ENCODE results near the gene EDEM1.

Gene EDEM1

GRCh38 chr3:5214352-5214751 is 26.8 kb downstream of the EDEM1 start:
- H3K27me3 ChIP-seq (replicated peaks; ENCODE audit: control insufficient read depth, insufficient read depth, low read length, poor library complexity, severe bottlenecking): no peaks in the 10 kb centered on the region
- no peaks in the 10 kb centered on the region for H3K9me3 ChIP-seq (ENCODE audit: control insufficient read depth, low read length)
- H3K4me1 ChIP-seq (ENCODE audit: control insufficient read depth, insufficient read depth, low read length, poor library complexity, severe bottlenecking): no peaks in the 10 kb centered on the region
- H3K27ac ChIP-seq (ENCODE audit: insufficient read depth, low read length, poor library complexity, severe bottlenecking): no peak overlapping the region
- no peak overlapping the region for H3K4me3 ChIP-seq (ENCODE audit: insufficient read depth, low read depth, low read length, poor library complexity, severe bottlenecking)
- H3K36me3 ChIP-seq (ENCODE audit: control insufficient read depth, insufficient read depth, low read length): peaks cover 90% of the 10 kb centered on the region
- DNase-seq: no peak

- Histone ChIP-seq H3K36me3 (ENCODE audit: control insufficient read depth, insufficient read depth, low read length) (peaks cover 57% of the 10 kb centered on the region), H3K27ac (ENCODE audit: insufficient read depth, low read length, poor library complexity, severe bottlenecking) (no peak overlapping the region), H3K4me1 (ENCODE audit: control insufficient read depth, insufficient read depth, low read length, poor library complexity, severe bottlenecking) (no peaks in the 10 kb centered on the region), H3K4me3 (ENCODE audit: insufficient read depth, low read depth, low read length, poor library complexity, severe bottlenecking) (no peak overlapping the region), H3K27me3 (replicated peaks; ENCODE audit: control insufficient read depth, insufficient read depth, low read length, poor library complexity, severe bottlenecking) (no peaks in the 10 kb centered on the region), H3K9me3 (ENCODE audit: control insufficient read depth, low read length) (no peaks in the 10 kb centered on the region)
- no peak for DNase-seq
Measured at GRCh38 chr3:5217824-5218595, 30.5 kb downstream of the EDEM1 start.

- Histone ChIP-seq H3K4me1 (ENCODE audit: control insufficient read depth, insufficient read depth, low read length, poor library complexity, severe bottlenecking) (no peaks in the 10 kb centered on the region), H3K9me3 (ENCODE audit: control insufficient read depth, low read length) (no peaks in the 10 kb centered on the region), H3K4me3 (ENCODE audit: insufficient read depth, low read depth, low read length, poor library complexity, severe bottlenecking) (no peak overlapping the region), H3K27ac (ENCODE audit: insufficient read depth, low read length, poor library complexity, severe bottlenecking) (no peak overlapping the region), H3K36me3 (ENCODE audit: control insufficient read depth, insufficient read depth, low read length) (peaks cover 49% of the 10 kb centered on the region), H3K27me3 (replicated peaks; ENCODE audit: control insufficient read depth, insufficient read depth, low read length, poor library complexity, severe bottlenecking) (no peaks in the 10 kb centered on the region)
- no peak for DNase-seq
Measured at GRCh38 chr3:5218815-5219214, 31.3 kb downstream of the EDEM1 start.

GRCh38 chr3:5219216-5219615 is 31.7 kb downstream of the EDEM1 start:
- DNase-seq: no peak
- H3K36me3 ChIP-seq (ENCODE audit: control insufficient read depth, insufficient read depth, low read length): peaks cover 45% of the 10 kb centered on the region

GRCh38 chr3:5220193-5220592 is 32.7 kb downstream of the EDEM1 start:
- Histone ChIP-seq H3K4me3 (ENCODE audit: insufficient read depth, low read depth, low read length, poor library complexity, severe bottlenecking) (no peak overlapping the region), H3K27ac (ENCODE audit: insufficient read depth, low read length, poor library complexity, severe bottlenecking) (no peak overlapping the region), H3K4me1 (ENCODE audit: control insufficient read depth, insufficient read depth, low read length, poor library complexity, severe bottlenecking) (no peaks in the 10 kb centered on the region), H3K36me3 (ENCODE audit: control insufficient read depth, insufficient read depth, low read length) (peaks cover 36% of the 10 kb centered on the region), H3K27me3 (replicated peaks; ENCODE audit: control insufficient read depth, insufficient read depth, low read length, poor library complexity, severe bottlenecking) (no peaks in the 10 kb centered on the region), H3K9me3 (ENCODE audit: control insufficient read depth, low read length) (no peaks in the 10 kb centered on the region)
- no peak for DNase-seq

More at GRCh38 chr3:5219216-5219615, 31.7 kb downstream of the EDEM1 start:
- Histone ChIP-seq H3K27ac (ENCODE audit: insufficient read depth, low read length, poor library complexity, severe bottlenecking) (no peak overlapping the region), H3K27me3 (replicated peaks; ENCODE audit: control insufficient read depth, insufficient read depth, low read length, poor library complexity, severe bottlenecking) (no peaks in the 10 kb centered on the region), H3K9me3 (ENCODE audit: control insufficient read depth, low read length) (no peaks in the 10 kb centered on the region), H3K4me1 (ENCODE audit: control insufficient read depth, insufficient read depth, low read length, poor library complexity, severe bottlenecking) (no peaks in the 10 kb centered on the region), H3K4me3 (ENCODE audit: insufficient read depth, low read depth, low read length, poor library complexity, severe bottlenecking) (no peak overlapping the region)

- peaks cover 29% of the 10 kb centered on the region for H3K36me3 ChIP-seq (ENCODE audit: control insufficient read depth, insufficient read depth, low read length)
- H3K27ac ChIP-seq (ENCODE audit: insufficient read depth, low read length, poor library complexity, severe bottlenecking): no peak overlapping the region
- DNase-seq: no peak
Measured at GRCh38 chr3:5220667-5221431, 33.3 kb downstream of the EDEM1 start.

GRCh38 chr3:5221701-5222100 is 34.2 kb downstream of the EDEM1 start:
- DNase-seq: no peak
- no peak overlapping the region for H3K4me3 ChIP-seq (ENCODE audit: insufficient read depth, low read depth, low read length, poor library complexity, severe bottlenecking)
- no peaks in the 10 kb centered on the region for H3K9me3 ChIP-seq (ENCODE audit: control insufficient read depth, low read length)
- peaks cover 22% of the 10 kb centered on the region for H3K36me3 ChIP-seq (ENCODE audit: control insufficient read depth, insufficient read depth, low read length)
- no peak overlapping the region for H3K27ac ChIP-seq (ENCODE audit: insufficient read depth, low read length, poor library complexity, severe bottlenecking)
- H3K27me3 ChIP-seq (replicated peaks; ENCODE audit: control insufficient read depth, insufficient read depth, low read length, poor library complexity, severe bottlenecking): no peaks in the 10 kb centered on the region
- H3K4me1 ChIP-seq (ENCODE audit: control insufficient read depth, insufficient read depth, low read length, poor library complexity, severe bottlenecking): no peaks in the 10 kb centered on the region

More at GRCh38 chr3:5220667-5221431, 33.3 kb downstream of the EDEM1 start:
- Histone ChIP-seq H3K4me3 (ENCODE audit: insufficient read depth, low read depth, low read length, poor library complexity, severe bottlenecking) (no peak overlapping the region), H3K4me1 (ENCODE audit: control insufficient read depth, insufficient read depth, low read length, poor library complexity, severe bottlenecking) (no peaks in the 10 kb centered on the region), H3K27me3 (replicated peaks; ENCODE audit: control insufficient read depth, insufficient read depth, low read length, poor library complexity, severe bottlenecking) (no peaks in the 10 kb centered on the region), H3K9me3 (ENCODE audit: control insufficient read depth, low read length) (no peaks in the 10 kb centered on the region)

GRCh38 chr3:5222283-5223005 is 34.9 kb downstream of the EDEM1 start:
- Histone ChIP-seq H3K4me3 (ENCODE audit: insufficient read depth, low read depth, low read length, poor library complexity, severe bottlenecking) (no peak overlapping the region), H3K27me3 (replicated peaks; ENCODE audit: control insufficient read depth, insufficient read depth, low read length, poor library complexity, severe bottlenecking) (no peaks in the 10 kb centered on the region), H3K9me3 (ENCODE audit: control insufficient read depth, low read length) (no peaks in the 10 kb centered on the region), H3K4me1 (ENCODE audit: control insufficient read depth, insufficient read depth, low read length, poor library complexity, severe bottlenecking) (no peaks in the 10 kb centered on the region), H3K36me3 (ENCODE audit: control insufficient read depth, insufficient read depth, low read length) (peaks cover 17% of the 10 kb centered on the region), H3K27ac (ENCODE audit: insufficient read depth, low read length, poor library complexity, severe bottlenecking) (no peak overlapping the region)
- DNase-seq: no peak

GRCh38 chr3:5226783-5227182 is 39.3 kb downstream of the EDEM1 start:
- H3K9me3 ChIP-seq (ENCODE audit: control insufficient read depth, low read length): no peaks in the 10 kb centered on the region
- H3K36me3 ChIP-seq (ENCODE audit: control insufficient read depth, insufficient read depth, low read length): no peaks in the 10 kb centered on the region
- H3K27ac ChIP-seq (ENCODE audit: insufficient read depth, low read length, poor library complexity, severe bottlenecking): no peak overlapping the region
- no peaks in the 10 kb centered on the region for H3K4me1 ChIP-seq (ENCODE audit: control insufficient read depth, insufficient read depth, low read length, poor library complexity, severe bottlenecking)
- DNase-seq: no peak
- no peak overlapping the region for H3K4me3 ChIP-seq (ENCODE audit: insufficient read depth, low read depth, low read length, poor library complexity, severe bottlenecking)
- no peaks in the 10 kb centered on the region for H3K27me3 ChIP-seq (replicated peaks; ENCODE audit: control insufficient read depth, insufficient read depth, low read length, poor library complexity, severe bottlenecking)

- H3K27ac ChIP-seq (ENCODE audit: insufficient read depth, low read length, poor library complexity, severe bottlenecking): no peak overlapping the region
- no peak for DNase-seq
- no peaks in the 10 kb centered on the region for H3K4me1 ChIP-seq (ENCODE audit: control insufficient read depth, insufficient read depth, low read length, poor library complexity, severe bottlenecking)
- H3K9me3 ChIP-seq (ENCODE audit: control insufficient read depth, low read length): no peaks in the 10 kb centered on the region
- H3K36me3 ChIP-seq (ENCODE audit: control insufficient read depth, insufficient read depth, low read length): no peaks in the 10 kb centered on the region
- H3K4me3 ChIP-seq (ENCODE audit: insufficient read depth, low read depth, low read length, poor library complexity, severe bottlenecking): no peak overlapping the region
- H3K27me3 ChIP-seq (replicated peaks; ENCODE audit: control insufficient read depth, insufficient read depth, low read length, poor library complexity, severe bottlenecking): no peaks in the 10 kb centered on the region
Measured at GRCh38 chr3:5227812-5228211, 40.3 kb downstream of the EDEM1 start.

Measured in effector memory CD4-positive, alpha-beta T cell (primary cell).